ENCODE data around the gene NPTX1.

DNA sequence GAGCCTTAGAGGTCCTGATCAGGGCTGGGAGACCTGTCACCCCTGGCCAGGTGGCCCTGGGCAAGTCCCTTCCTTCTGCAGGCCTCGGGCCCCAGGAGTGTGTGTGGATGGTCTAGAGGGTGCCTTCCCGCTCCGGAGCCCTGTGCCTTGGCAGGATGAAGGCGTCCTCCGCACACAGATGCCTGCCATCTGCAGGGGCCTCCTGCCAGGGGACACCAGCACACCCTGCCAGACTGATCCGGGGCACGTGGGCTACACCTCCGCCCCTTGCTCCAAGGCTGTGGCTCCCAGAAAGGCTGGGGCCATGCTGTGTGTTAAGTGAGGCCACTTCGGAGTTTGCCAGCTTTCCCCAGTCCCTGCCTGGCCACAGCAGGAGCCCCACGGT lies 30.7 kb downstream of the NPTX1 start:
- TF ChIP-seq CTCF (conservative IDR thresholded peaks at IDR 0.05 in 1 of 2, IDR thresholded peaks at IDR 0.05 in 1 of 2; ENCODE audit: extremely low read depth in 1 of 2, insufficient read depth in 1 of 2, low read depth in 1 of 2, low read length in 2 of 2) (no peak), EZH2 (IDR thresholded peaks at IDR 0.05; ENCODE audit: borderline replicate concordance, low read length) (no peak)

Data from mammary epithelial cell (primary cell).